HEK293 (cell line): Measurements from ENCODE around the gene ZBTB47.
A peak's percentile ranks its signal among the peaks of the same experiment; 100 is the strongest.

Experiments
- CTCF ChIA-PET: fragments of 350-600 bp; formaldehyde crosslinking; extraction: SDS; loops from one replicate; lab custom pipeline; 2021; ENCODE audit warnings: antibody characterized with exemption; lab: Yijun Ruan, JAX
- POLR2A ChIA-PET: fragments of 300-600 bp; formaldehyde crosslinking; extraction: SDS; loops from one replicate; lab custom pipeline; 2020; ENCODE audit warnings: antibody characterized with exemption, inconsistent platforms; lab: Yijun Ruan, JAX
- H3K27ac ChIP-seq: fragments of 200-500 bp; sonication (Bioruptor generic); 2 replicates; pipeline ENCODE4 v1.5.1; 2014; ENCODE audit warnings: low read depth, low read length, control low read depth, inconsistent platforms; ENCODE audit errors: extremely low read depth
- H3K36me3 ChIP-seq, 2 experiments: fragments of 200-500 bp in 1 of 2; sonication (Bioruptor generic) in 1 of 2; 1 replicate in 1 of 2; 2 replicates in 1 of 2; pipeline ENCODE4 v1.5.1; 2014 to 2017; ENCODE audit warnings: inconsistent platforms in 2 of 2, low read length in 2 of 2; ENCODE audit not compliant: control insufficient read depth in 2 of 2, insufficient read depth in 1 of 2
- H3K4me1 ChIP-seq: fragments of 200-500 bp; sonication (Bioruptor generic); 2 replicates; pipeline ENCODE4 v1.5.1; 2014; ENCODE audit warnings: mild to moderate bottlenecking, low read length, inconsistent platforms; ENCODE audit not compliant: control insufficient read depth, insufficient read depth
- H3K4me3 ChIP-seq: 2 replicates; pipeline ENCODE4 v1.5.1; 2011; ENCODE audit warnings: low read depth, mild to moderate bottlenecking, control low read depth, low read length, moderate library complexity
- H3K9me3 ChIP-seq: fragments of 200-500 bp; sonication (Bioruptor generic); 2 replicates; pipeline ENCODE4 v1.5.1; 2014; ENCODE audit warnings: low read depth, low read length, inconsistent platforms; ENCODE audit not compliant: control insufficient read depth, insufficient read depth
- GLI4 ChIP-seq: fragments of 450-650 bp; formaldehyde crosslinking; IDR thresholded peaks from 2 replicates; pipeline ENCODE4 v1.5.1; 2016; ENCODE audit warnings: missing biosample characterization, missing genetic modification characterization
- MEIS1 ChIP-seq: sonication (generic); formaldehyde crosslinking; IDR thresholded peaks from 2 replicates; pipeline ENCODE4 v1.8.1; 2022; ENCODE audit warnings: missing genetic modification reagents, mild to moderate bottlenecking, borderline replicate concordance
- PRDM10 ChIP-seq: fragments of 450-650 bp; formaldehyde crosslinking; IDR thresholded peaks from 2 replicates; pipeline ENCODE4 v1.5.1; 2016; ENCODE audit warnings: missing biosample characterization, missing genetic modification characterization
- SP2 ChIP-seq: fragments of 450-650 bp; formaldehyde crosslinking; IDR thresholded peaks from 2 replicates; pipeline ENCODE4 v1.5.1; 2016; ENCODE audit warnings: missing biosample characterization, missing genetic modification characterization
- SP7 ChIP-seq: fragments of 450-650 bp; formaldehyde crosslinking; IDR thresholded peaks from 2 replicates; pipeline ENCODE4 v1.5.1; 2016; ENCODE audit warnings: missing biosample characterization, missing genetic modification characterization
- ZFHX2 ChIP-seq: fragments of 450-650 bp; formaldehyde crosslinking; conservative IDR thresholded peaks from 2 replicates; pipeline ENCODE4 v1.5.1; 2016; ENCODE audit warnings: missing biosample characterization, missing genetic modification characterization
- ZIC2 ChIP-seq: fragments of 450-650 bp; formaldehyde crosslinking; IDR thresholded peaks from 2 replicates; pipeline ENCODE4 v1.5.1; 2016; ENCODE audit warnings: missing biosample characterization, missing genetic modification characterization
- ZNF341 ChIP-seq: fragments of 450-650 bp; formaldehyde crosslinking; IDR thresholded peaks from 2 replicates; pipeline ENCODE4; 2016; ENCODE audit warnings: low read depth, missing biosample characterization, missing genetic modification characterization
- ZNF521 ChIP-seq: fragments of 450-650 bp; formaldehyde crosslinking; IDR thresholded peaks from 2 replicates; pipeline ENCODE4 v1.5.1; 2017; ENCODE audit warnings: missing biosample characterization, mild to moderate bottlenecking, missing genetic modification characterization
- ZNF555 ChIP-seq: fragments of 450-650 bp; formaldehyde crosslinking; conservative IDR thresholded peaks from 2 replicates; pipeline ENCODE4 v1.5.1; 2017; ENCODE audit warnings: missing biosample characterization, mild to moderate bottlenecking, missing genetic modification characterization, inconsistent platforms
- ZNF560 ChIP-seq: fragments of 450-650 bp; formaldehyde crosslinking; IDR thresholded peaks from 2 replicates; pipeline ENCODE4 v1.5.1; 2017; ENCODE audit warnings: missing biosample characterization, missing genetic modification characterization, borderline replicate concordance
- ZNF600 ChIP-seq: fragments of 450-650 bp; formaldehyde crosslinking; IDR thresholded peaks from 2 replicates; pipeline ENCODE4 v1.5.1; 2016; ENCODE audit warnings: missing biosample characterization, missing genetic modification characterization
- ZNF660 ChIP-seq: fragments of 450-650 bp; IDR thresholded peaks from 2 replicates; pipeline ENCODE4 v1.5.1; 2018; ENCODE audit warnings: missing biosample characterization, mild to moderate bottlenecking, missing genetic modification characterization
- ZNF768 ChIP-seq: fragments of 450-650 bp; formaldehyde crosslinking; IDR thresholded peaks from 2 replicates; pipeline ENCODE4 v1.5.1; 2018; ENCODE audit warnings: missing biosample characterization, mild to moderate bottlenecking, missing genetic modification characterization
- TF ChIP-seq, protein P1 (sequence below): fragments of 450-650 bp; formaldehyde crosslinking; IDR thresholded peaks from 2 replicates; pipeline ENCODE4 v1.5.1; 2016; ENCODE audit warnings: missing biosample characterization, missing genetic modification characterization
- TF ChIP-seq, protein P2 (sequence below): fragments of 450-650 bp; formaldehyde crosslinking; IDR thresholded peaks from 2 replicates; pipeline ENCODE4 v1.5.1; 2016; ENCODE audit warnings: missing biosample characterization, missing genetic modification characterization
- TF ChIP-seq, protein P3 (sequence below): fragments of 450-650 bp; formaldehyde crosslinking; IDR thresholded peaks from 2 replicates; pipeline ENCODE4 v1.5.1; 2017; ENCODE audit warnings: missing biosample characterization, missing genetic modification characterization
- TF ChIP-seq, protein P4 (sequence below): fragments of 450-650 bp; formaldehyde crosslinking; IDR thresholded peaks from 2 replicates; pipeline ENCODE4 v1.5.1; 2016; ENCODE audit warnings: missing biosample characterization, missing genetic modification characterization

The ZBTB47 gene

GRCh38 chr3:42655331-42655888, 1.9 kb downstream of the ZBTB47 start:
- Histone ChIP-seq H3K4me3 (peak overlapping the region; percentile 64), H3K9me3 (no peaks in the 10 kb centered on the region), H3K27ac (peak overlapping the region; percentile 83; the same call in 1 of the 2 replicates), H3K4me1 (no peaks in the 10 kb centered on the region)
- peak; percentile 48; the same call in 1 of the 2 replicates for TF ChIP-seq ZFHX2 (tag by site-specific recombination)
- 0 out of 2 replicates have a peak, but pooled peaks have one; percentile 10 for TF ChIP-seq ZNF341
- TF ChIP-seq, protein P1, sequence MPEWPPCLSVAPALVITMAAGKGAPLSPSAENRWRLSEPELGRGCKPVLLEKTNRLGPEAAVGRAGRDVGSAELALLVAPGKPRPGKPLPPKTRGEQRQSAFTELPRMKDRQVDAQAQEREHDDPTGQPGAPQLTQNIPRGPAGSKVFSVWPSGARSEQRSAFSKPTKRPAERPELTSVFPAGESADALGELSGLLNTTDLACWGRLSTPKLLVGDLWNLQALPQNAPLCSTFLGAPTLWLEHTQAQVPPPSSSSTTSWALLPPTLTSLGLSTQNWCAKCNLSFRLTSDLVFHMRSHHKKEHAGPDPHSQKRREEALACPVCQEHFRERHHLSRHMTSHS, result no peak
- TF ChIP-seq ZIC2 (tag by site-specific recombination), result peak; percentile 23; the same call in 1 of the 2 replicates
- TF ChIP-seq, protein P2, sequence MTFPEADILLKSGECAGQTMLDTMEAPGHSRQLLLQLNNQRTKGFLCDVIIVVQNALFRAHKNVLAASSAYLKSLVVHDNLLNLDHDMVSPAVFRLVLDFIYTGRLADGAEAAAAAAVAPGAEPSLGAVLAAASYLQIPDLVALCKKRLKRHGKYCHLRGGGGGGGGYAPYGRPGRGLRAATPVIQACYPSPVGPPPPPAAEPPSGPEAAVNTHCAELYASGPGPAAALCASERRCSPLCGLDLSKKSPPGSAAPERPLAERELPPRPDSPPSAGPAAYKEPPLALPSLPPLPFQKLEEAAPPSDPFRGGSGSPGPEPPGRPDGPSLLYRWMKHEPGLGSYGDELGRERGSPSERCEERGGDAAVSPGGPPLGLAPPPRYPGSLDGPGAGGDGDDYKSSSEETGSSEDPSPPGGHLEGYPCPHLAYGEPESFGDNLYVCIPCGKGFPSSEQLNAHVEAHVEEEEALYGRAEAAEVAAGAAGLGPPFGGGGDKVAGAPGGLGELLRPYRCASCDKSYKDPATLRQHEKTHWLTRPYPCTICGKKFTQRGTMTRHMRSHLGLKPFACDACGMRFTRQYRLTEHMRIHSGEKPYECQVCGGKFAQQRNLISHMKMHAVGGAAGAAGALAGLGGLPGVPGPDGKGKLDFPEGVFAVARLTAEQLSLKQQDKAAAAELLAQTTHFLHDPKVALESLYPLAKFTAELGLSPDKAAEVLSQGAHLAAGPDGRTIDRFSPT (tag by site-specific recombination), result peak; percentile 41; the same call in 1 of the 2 replicates
- TF ChIP-seq, all 188 proteins: peak for 4
- ChIA-PET CTCF (no interaction called here), POLR2A (no interaction called here)
- peaks cover 0 to 33% of the 10 kb centered on the region in 2 experiments; a peak in 1 of 3 replicates for H3K36me3 ChIP-seq

DNA sequence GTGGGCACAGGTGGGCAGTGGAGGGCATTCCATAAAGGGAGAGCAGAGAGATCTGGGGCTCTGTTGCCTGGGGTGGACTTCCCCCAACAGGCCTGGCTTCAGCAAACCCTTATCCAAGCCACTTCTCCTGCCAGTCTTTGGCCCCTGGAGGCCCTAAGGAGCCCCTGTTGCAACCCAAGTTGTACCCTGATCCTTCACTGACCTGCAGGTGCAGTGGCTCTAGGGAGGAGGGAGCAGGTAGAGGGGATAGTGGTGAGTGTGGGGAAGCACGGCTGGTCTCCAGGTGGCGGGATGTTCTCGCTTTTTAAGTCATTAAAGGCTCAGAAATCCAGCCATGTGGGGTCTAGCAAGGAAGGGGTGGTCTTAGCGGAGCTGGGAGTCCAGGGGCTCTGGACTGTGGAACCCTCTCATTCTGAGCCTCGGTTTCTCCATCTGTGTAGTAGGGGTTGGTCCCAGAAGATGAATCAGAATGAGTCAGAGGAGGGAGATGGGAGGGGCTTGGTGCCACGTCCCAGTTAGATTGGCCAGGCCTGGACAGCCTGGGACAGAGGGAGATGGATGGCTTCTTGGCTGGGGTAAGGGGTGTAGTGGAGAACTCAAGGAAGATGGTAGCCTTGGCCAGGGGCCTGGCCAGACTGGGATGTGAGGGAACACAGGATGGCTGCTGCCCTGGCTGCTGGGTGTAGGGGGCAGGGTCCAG, 2.6 kb downstream of the ZBTB47 start:
- no peaks in the 10 kb centered on the region for H3K9me3 ChIP-seq
- TF ChIP-seq ZNF560 (tag by site-specific recombination), result no peak
- TF ChIP-seq SP2 (tag by site-specific recombination), result peak; percentile 43
- no peak for TF ChIP-seq ZNF768 (tag by site-specific recombination)
- TF ChIP-seq ZNF521 (tag by site-specific recombination), result no peak
- TF ChIP-seq SP7 (tag by site-specific recombination), result no peak
- TF ChIP-seq, protein P3, sequence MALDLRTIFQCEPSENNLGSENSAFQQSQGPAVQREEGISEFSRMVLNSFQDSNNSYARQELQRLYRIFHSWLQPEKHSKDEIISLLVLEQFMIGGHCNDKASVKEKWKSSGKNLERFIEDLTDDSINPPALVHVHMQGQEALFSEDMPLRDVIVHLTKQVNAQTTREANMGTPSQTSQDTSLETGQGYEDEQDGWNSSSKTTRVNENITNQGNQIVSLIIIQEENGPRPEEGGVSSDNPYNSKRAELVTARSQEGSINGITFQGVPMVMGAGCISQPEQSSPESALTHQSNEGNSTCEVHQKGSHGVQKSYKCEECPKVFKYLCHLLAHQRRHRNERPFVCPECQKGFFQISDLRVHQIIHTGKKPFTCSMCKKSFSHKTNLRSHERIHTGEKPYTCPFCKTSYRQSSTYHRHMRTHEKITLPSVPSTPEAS (tag by site-specific recombination), result no peak
- TF ChIP-seq, all 188 proteins: peak for 1
- Histone ChIP-seq H3K36me3 (peaks cover 0 to 35% of the 10 kb centered on the region in 2 experiments; a peak in 1 of 3 replicates), H3K4me1 (no peaks in the 10 kb centered on the region), H3K27ac (no peak overlapping the region), H3K4me3 (no peak overlapping the region)
- ChIA-PET POLR2A (no interaction called here), CTCF (no interaction called here)

- H3K27ac ChIP-seq, result no peak overlapping the region
- H3K4me3 ChIP-seq, result no peak overlapping the region
- CTCF ChIA-PET, result no interaction called here
- H3K4me1 ChIP-seq, result no peaks in the 10 kb centered on the region
- H3K36me3 ChIP-seq, result peaks cover 0 to 43% of the 10 kb centered on the region in 2 experiments; a peak in 1 of 3 replicates
- H3K9me3 ChIP-seq, result no peaks in the 10 kb centered on the region
- POLR2A ChIA-PET, result no interaction called here
- TF ChIP-seq SP7 (tag by site-specific recombination) (no peak), PRDM10 (tag by site-specific recombination) (no peak), ZNF600 (tag by site-specific recombination) (no peak), GLI4 (tag by site-specific recombination) (no peak), ZNF555 (no peak), ZNF660 (tag by site-specific recombination) (no peak), MEIS1 (no peak)
- TF ChIP-seq, protein P4, sequence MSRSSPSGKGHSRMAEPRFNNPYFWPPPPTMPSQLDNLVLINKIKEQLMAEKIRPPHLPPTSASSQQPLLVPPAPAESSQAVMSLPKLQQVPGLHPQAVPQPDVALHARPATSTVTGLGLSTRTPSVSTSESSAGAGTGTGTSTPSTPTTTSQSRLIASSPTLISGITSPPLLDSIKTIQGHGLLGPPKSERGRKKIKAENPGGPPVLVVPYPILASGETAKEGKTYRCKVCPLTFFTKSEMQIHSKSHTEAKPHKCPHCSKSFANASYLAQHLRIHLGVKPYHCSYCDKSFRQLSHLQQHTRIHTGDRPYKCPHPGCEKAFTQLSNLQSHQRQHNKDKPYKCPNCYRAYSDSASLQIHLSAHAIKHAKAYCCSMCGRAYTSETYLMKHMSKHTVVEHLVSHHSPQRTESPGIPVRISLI (tag by site-specific recombination), result no peak
Observed at GRCh38 chr3:42656680-42657610, 3.4 kb downstream of the ZBTB47 start.
